H9 (cell line): ENCODE data around the gene SBF1. TPM values are rescaled to one million over a fixed set of nuclear protein-coding genes. Genes with fewer than 3 reads are reported as not detected.

ENCODE experiments used
- DNase-seq: peaks from one replicate; pipeline ENCODE4 v3.0.0-alpha.2; 2017
- H2AFZ ChIP-seq: one replicate; pipeline ENCODE4 v1.6.1; 2013; ENCODE audit warnings: mild to moderate bottlenecking, low read length, control low read depth, moderate library complexity
- H2AK5ac ChIP-seq: 2 replicates; pipeline ENCODE4 v1.6.1; 2013; ENCODE audit warnings: low read length, control low read depth, mixed read lengths; ENCODE audit not compliant: insufficient read length
- H2BK120ac ChIP-seq: one replicate; pipeline ENCODE4 v1.6.1; 2013; ENCODE audit warnings: low read depth, mild to moderate bottlenecking, low read length, control low read depth, inconsistent platforms; ENCODE audit not compliant: poor library complexity, severe bottlenecking
- H2BK12ac ChIP-seq: 2 replicates; pipeline ENCODE4 v1.6.1; 2013; ENCODE audit warnings: low read length, control low read depth, mixed read lengths, low read depth; ENCODE audit not compliant: insufficient read length
- H2BK15ac ChIP-seq: 2 replicates; pipeline ENCODE4 v1.6.1; 2013; ENCODE audit warnings: low read depth, low read length, control low read depth
- H2BK20ac ChIP-seq: one replicate; pipeline ENCODE4 v1.6.1; 2013; ENCODE audit warnings: low read depth, mild to moderate bottlenecking, low read length, control low read depth, inconsistent platforms; ENCODE audit not compliant: poor library complexity, severe bottlenecking
- H2BK5ac ChIP-seq: 2 replicates; pipeline ENCODE4 v1.6.1; 2013; ENCODE audit warnings: low read length, control low read depth, mixed read lengths; ENCODE audit not compliant: insufficient read length
- H3K14ac ChIP-seq: 2 replicates; pipeline ENCODE4 v1.6.1; 2013; ENCODE audit warnings: low read length, control low read depth; ENCODE audit not compliant: insufficient read depth
- H3K18ac ChIP-seq: 2 replicates; pipeline ENCODE4 v1.6.1; 2013; ENCODE audit warnings: low read depth, mild to moderate bottlenecking, mixed read lengths, low read length, control low read depth; ENCODE audit not compliant: insufficient read length
- H3K23ac ChIP-seq: 2 replicates; pipeline ENCODE4 v1.6.1; 2013; ENCODE audit warnings: low read length, control low read depth, mixed read lengths, low read depth; ENCODE audit not compliant: insufficient read length
- H3K23me2 ChIP-seq: 2 replicates; pipeline ENCODE4 v1.6.1; 2013; ENCODE audit warnings: low read depth, mild to moderate bottlenecking, mixed read lengths, low read length, control low read depth; ENCODE audit not compliant: insufficient read length, poor library complexity, severe bottlenecking
- H3K27ac ChIP-seq: 2 replicates; pipeline ENCODE4 v1.5.1; 2013; ENCODE audit warnings: low read length, control low read depth, mixed read lengths, low read depth; ENCODE audit not compliant: insufficient read length
- H3K27me3 ChIP-seq: 2 replicates; pipeline ENCODE4 v1.6.1; 2013; ENCODE audit warnings: low read length, control low read depth, inconsistent platforms; ENCODE audit not compliant: insufficient read depth
- H3K4ac ChIP-seq: 2 replicates; pipeline ENCODE4 v1.6.1; 2013; ENCODE audit warnings: low read depth, mild to moderate bottlenecking, control low read depth, inconsistent platforms, low read length, moderate library complexity
- H3K4me1 ChIP-seq: 2 replicates; pipeline ENCODE4 v1.6.1; 2013; ENCODE audit warnings: low read length, control low read depth, inconsistent platforms; ENCODE audit not compliant: insufficient read depth
- H3K4me2 ChIP-seq: 2 replicates; pipeline ENCODE4 v1.6.1; 2013; ENCODE audit warnings: low read length, control low read depth, mixed read lengths; ENCODE audit not compliant: insufficient read length, insufficient read depth
- H3K56ac ChIP-seq: 2 replicates; pipeline ENCODE4 v1.6.1; 2013; ENCODE audit warnings: low read depth, mild to moderate bottlenecking, mixed read lengths, low read length, control low read depth; ENCODE audit not compliant: insufficient read length
- H3K79me1 ChIP-seq: 2 replicates; pipeline ENCODE4 v1.6.1; 2013; ENCODE audit warnings: low read depth, mild to moderate bottlenecking, moderate library complexity, low read length, control low read depth, inconsistent platforms; ENCODE audit not compliant: insufficient read depth, poor library complexity, severe bottlenecking
- H3K79me2 ChIP-seq: 2 replicates; pipeline ENCODE4 v1.6.1; 2013; ENCODE audit warnings: low read length, control low read depth, inconsistent platforms; ENCODE audit not compliant: insufficient read depth
- H3K9ac ChIP-seq: 2 replicates; pipeline ENCODE4 v1.6.1; 2013; ENCODE audit warnings: low read length, control low read depth, mixed read lengths; ENCODE audit not compliant: insufficient read length; ENCODE audit errors: extremely low read depth
- H3K9me3 ChIP-seq: one replicate; pipeline ENCODE4 v1.6.1; 2013; ENCODE audit warnings: low read depth, low read length, inconsistent platforms; ENCODE audit not compliant: control insufficient read depth
- H3T11ph ChIP-seq: one replicate; pipeline ENCODE4 v1.6.1; 2013; ENCODE audit warnings: mild to moderate bottlenecking, low read length, control low read depth, inconsistent platforms
- H4K20me1 ChIP-seq: one replicate; pipeline ENCODE4 v1.6.1; 2013; ENCODE audit not compliant: control insufficient read depth, insufficient read length, insufficient read depth
- H4K5ac ChIP-seq: 2 replicates; pipeline ENCODE4 v1.6.1; 2013; ENCODE audit warnings: low read depth, mild to moderate bottlenecking, mixed read lengths, low read length, control low read depth; ENCODE audit not compliant: insufficient read length
- H4K8ac ChIP-seq: replicated peaks from 2 replicates; pipeline ENCODE4 v1.6.1; 2013; ENCODE audit warnings: low read length, control low read depth, mixed read lengths, low read depth; ENCODE audit not compliant: insufficient read length
- H4K91ac ChIP-seq: 2 replicates; pipeline ENCODE4 v1.6.1; 2013; ENCODE audit warnings: low read depth, mild to moderate bottlenecking, moderate library complexity, mixed read lengths, low read length, control low read depth; ENCODE audit not compliant: insufficient read length
- H3K27ac Mint-ChIP-seq, 3 experiments: 2 replicates in 2 of 3; 3 replicates in 1 of 3; pipeline ENCODE4 v1.8.0; 2020 to 2021; ENCODE audit warnings: mixed read lengths in 3 of 3, mild to moderate bottlenecking in 1 of 3, moderate library complexity in 1 of 3
- H3K27me3 Mint-ChIP-seq: 2 replicates; pipeline ENCODE4 v1.8.0; 2021; ENCODE audit warnings: low read depth, mild to moderate bottlenecking, moderate library complexity, mixed read lengths
- H3K36me3 Mint-ChIP-seq, 3 experiments: 2 replicates in 2 of 3; 3 replicates in 1 of 3; pipeline ENCODE4 v1.8.0; 2020 to 2021; ENCODE audit warnings: low read depth in 3 of 3, mixed read lengths in 3 of 3; ENCODE audit not compliant: insufficient read depth in 1 of 3
- H3K4me1 Mint-ChIP-seq, 2 experiments: 2 replicates each; pipeline ENCODE4 v1.8.0; 2020; ENCODE audit warnings: mixed read lengths in 2 of 2
- H3K4me3 Mint-ChIP-seq, 2 experiments: 2 replicates in 1 of 2; 3 replicates in 1 of 2; pipeline ENCODE4 v1.8.0; 2020 to 2021; ENCODE audit warnings: mild to moderate bottlenecking in 2 of 2, mixed read lengths in 2 of 2, moderate library complexity in 1 of 2
- H3K9me3 Mint-ChIP-seq, 2 experiments: 2 replicates in 1 of 2; 3 replicates in 1 of 2; pipeline ENCODE4 v1.8.0; 2020; ENCODE audit warnings: mild to moderate bottlenecking in 2 of 2, mixed read lengths in 2 of 2, moderate library complexity in 1 of 2
- WGBS: extraction: QIAGEN DNeasy Blood & Tissue Kit; methylation state at CpG from one replicate; pipeline ENCODE4 v1.1.7; 2013; ENCODE audit warnings: missing lambda C conversion rate, low lambda C conversion rate, mixed read lengths; ENCODE audit not compliant: insufficient read length; ENCODE audit errors: extremely low coverage; 5-methylcytosine and 5-hydroxymethylcytosine counted together
- total RNA-seq: library from RNA; stranded (reverse); gene quantifications from 2 replicates; pipeline ENCODE4 v1.2.1, GENCODE V29; 2021
- TF ChIP-seq, protein P1 (sequence below): fragments of 200-600 bp; sonication (generic); conservative IDR thresholded peaks from 3 replicates; pipeline ENCODE4 v1.8.0; 2021; ENCODE audit warnings: antibody characterized with exemption, mild to moderate bottlenecking

Gene SBF1
- total RNA-seq, 1 experiment from 2014 or later = 69.8 TPM

DNA sequence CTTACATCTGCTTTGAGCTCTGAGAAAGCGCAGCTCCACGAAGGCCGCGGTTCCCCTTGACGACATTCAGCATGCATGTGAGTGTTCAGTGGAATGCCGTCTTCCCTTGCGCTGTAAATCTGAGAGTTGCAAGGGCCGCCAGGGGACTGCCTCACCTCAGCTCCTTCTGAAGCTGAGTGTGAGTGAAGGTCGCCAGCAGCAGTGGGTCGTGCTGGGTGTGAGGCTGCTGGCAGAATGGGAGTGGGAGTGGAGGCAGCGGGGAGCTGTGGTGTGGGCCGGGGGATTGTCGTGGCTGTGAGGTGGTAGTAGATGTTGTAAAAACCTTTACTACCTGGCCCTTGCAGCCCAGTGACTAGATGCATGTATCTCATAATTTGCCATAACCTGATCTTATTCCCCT, 66.5 kb downstream of the SBF1 start:
- H3K27me3 Mint-ChIP-seq = no peaks in the 10 kb centered on the region
- H3K9ac ChIP-seq = no peak overlapping the region
- H2BK120ac ChIP-seq = no peak overlapping the region
- H3K4me1 ChIP-seq = no peaks in the 10 kb centered on the region
- H3K56ac ChIP-seq = no peak overlapping the region
- H2BK12ac ChIP-seq = no peak overlapping the region
- H3K27me3 ChIP-seq = no peaks in the 10 kb centered on the region
- H3K79me2 ChIP-seq = no peaks in the 10 kb centered on the region
- no peaks in the 10 kb centered on the region for H3K9me3 ChIP-seq
- no peaks in the 10 kb centered on the region for H3K4me1 Mint-ChIP-seq
- no peak overlapping the region for H2BK20ac ChIP-seq
- H4K91ac ChIP-seq = no peak overlapping the region
- no peak overlapping the region for H3K4me3 Mint-ChIP-seq
- no peak overlapping the region for H2BK15ac ChIP-seq
- H2AK5ac ChIP-seq = no peak overlapping the region
- TF ChIP-seq, protein P1, sequence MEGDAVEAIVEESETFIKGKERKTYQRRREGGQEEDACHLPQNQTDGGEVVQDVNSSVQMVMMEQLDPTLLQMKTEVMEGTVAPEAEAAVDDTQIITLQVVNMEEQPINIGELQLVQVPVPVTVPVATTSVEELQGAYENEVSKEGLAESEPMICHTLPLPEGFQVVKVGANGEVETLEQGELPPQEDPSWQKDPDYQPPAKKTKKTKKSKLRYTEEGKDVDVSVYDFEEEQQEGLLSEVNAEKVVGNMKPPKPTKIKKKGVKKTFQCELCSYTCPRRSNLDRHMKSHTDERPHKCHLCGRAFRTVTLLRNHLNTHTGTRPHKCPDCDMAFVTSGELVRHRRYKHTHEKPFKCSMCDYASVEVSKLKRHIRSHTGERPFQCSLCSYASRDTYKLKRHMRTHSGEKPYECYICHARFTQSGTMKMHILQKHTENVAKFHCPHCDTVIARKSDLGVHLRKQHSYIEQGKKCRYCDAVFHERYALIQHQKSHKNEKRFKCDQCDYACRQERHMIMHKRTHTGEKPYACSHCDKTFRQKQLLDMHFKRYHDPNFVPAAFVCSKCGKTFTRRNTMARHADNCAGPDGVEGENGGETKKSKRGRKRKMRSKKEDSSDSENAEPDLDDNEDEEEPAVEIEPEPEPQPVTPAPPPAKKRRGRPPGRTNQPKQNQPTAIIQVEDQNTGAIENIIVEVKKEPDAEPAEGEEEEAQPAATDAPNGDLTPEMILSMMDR = no peak
- DNase-seq = no peak
- no peak overlapping the region for H3T11ph ChIP-seq
- H2BK5ac ChIP-seq = no peak overlapping the region
- peaks cover 19 to 53% (median 39%) of the 10 kb centered on the region in 3 experiments; a peak in 6 of 7 replicates for H3K36me3 Mint-ChIP-seq
- peaks cover 2% of the 10 kb centered on the region for H3K79me1 ChIP-seq
- no peak overlapping the region for H3K18ac ChIP-seq
- H3K23me2 ChIP-seq = peaks cover 3% of the 10 kb centered on the region
- H4K8ac ChIP-seq = no peak overlapping the region
- H3K9me3 Mint-ChIP-seq = no peaks in the 10 kb centered on the region; a peak in 1 of 5 replicates
- H2AFZ ChIP-seq = no peak overlapping the region
- H3K27ac Mint-ChIP-seq = peak overlapping the region in 1 of 3 experiments; percentile 74; a peak in 1 of 7 replicates
- WGBS = no CpG with 5 or more reads among the region's 13 CpGs
- H3K14ac ChIP-seq = no peak overlapping the region
- no peaks in the 10 kb centered on the region for H4K20me1 ChIP-seq
- H4K5ac ChIP-seq = no peak overlapping the region
- no peak overlapping the region for H3K27ac ChIP-seq
- no peak overlapping the region for H3K4me2 ChIP-seq
- H3K4ac ChIP-seq = no peak overlapping the region
- no peak overlapping the region for H3K23ac ChIP-seq
